ENCODE measurements around the gene SLC12A5.

- TF ChIP-seq CTCF (IDR thresholded peaks at IDR 0.05): no peak
- TF ChIP-seq, protein P1, sequence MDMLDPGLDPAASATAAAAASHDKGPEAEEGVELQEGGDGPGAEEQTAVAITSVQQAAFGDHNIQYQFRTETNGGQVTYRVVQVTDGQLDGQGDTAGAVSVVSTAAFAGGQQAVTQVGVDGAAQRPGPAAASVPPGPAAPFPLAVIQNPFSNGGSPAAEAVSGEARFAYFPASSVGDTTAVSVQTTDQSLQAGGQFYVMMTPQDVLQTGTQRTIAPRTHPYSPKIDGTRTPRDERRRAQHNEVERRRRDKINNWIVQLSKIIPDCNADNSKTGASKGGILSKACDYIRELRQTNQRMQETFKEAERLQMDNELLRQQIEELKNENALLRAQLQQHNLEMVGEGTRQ (CRISPR knock-in tag; IDR thresholded peaks at IDR 0.05): no peak
- no peak for TF ChIP-seq FOXP1 (CRISPR knock-in tag; IDR thresholded peaks at IDR 0.05; ENCODE audit: borderline replicate concordance)
- TF ChIP-seq TEAD4 (CRISPR knock-in tag; IDR thresholded peaks at IDR 0.05): no peak
- TF ChIP-seq TP53 (CRISPR knock-in tag; IDR thresholded peaks at IDR 0.05): no peak
- TF ChIP-seq, protein P2, sequence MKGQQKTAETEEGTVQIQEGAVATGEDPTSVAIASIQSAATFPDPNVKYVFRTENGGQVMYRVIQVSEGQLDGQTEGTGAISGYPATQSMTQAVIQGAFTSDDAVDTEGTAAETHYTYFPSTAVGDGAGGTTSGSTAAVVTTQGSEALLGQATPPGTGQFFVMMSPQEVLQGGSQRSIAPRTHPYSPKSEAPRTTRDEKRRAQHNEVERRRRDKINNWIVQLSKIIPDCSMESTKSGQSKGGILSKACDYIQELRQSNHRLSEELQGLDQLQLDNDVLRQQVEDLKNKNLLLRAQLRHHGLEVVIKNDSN (CRISPR knock-in tag; IDR thresholded peaks at IDR 0.05): no peak
These were observed 905 bp upstream of the SLC12A5 start for GRCh38 chr20:46028110-46028509.
